Inferior parietal cortex (tissue), 1 donor: ENCODE data around the gene GCM1.

ENCODE experiments used
- DNase-seq: peaks from one replicate; pipeline ENCODE4 v3.0.0-alpha.2; 2016; ENCODE audit errors: extremely low spot score

Gene GCM1

DNA sequence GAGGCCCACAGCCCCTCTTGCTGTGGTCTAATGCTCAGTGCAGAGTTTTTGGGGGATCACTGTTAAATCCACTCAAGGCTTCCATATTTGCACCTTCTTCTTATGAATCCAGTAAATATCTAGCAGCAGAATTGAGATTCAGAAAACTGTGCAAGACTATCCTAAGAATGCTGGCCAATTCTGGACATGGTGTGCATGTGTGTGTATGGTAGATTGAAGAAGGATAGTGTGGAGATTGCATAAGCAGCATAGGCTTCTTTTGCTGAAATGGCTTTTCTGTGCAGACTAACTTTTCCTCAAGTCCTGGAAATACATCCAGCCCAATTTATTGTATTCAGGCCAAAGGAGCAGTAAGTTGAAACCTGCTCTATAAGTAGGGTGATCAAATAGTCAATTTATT is 43.7 kb downstream of the GCM1 start:
- no peak for DNase-seq

GRCh38 chr6:53103993-53104675 is 44.5 kb downstream of the GCM1 start:
- DNase-seq: peak; percentile 55

- no peak for DNase-seq
Measured at GRCh38 chr6:53101006-53101405, 47.6 kb downstream of the GCM1 start.

DNA sequence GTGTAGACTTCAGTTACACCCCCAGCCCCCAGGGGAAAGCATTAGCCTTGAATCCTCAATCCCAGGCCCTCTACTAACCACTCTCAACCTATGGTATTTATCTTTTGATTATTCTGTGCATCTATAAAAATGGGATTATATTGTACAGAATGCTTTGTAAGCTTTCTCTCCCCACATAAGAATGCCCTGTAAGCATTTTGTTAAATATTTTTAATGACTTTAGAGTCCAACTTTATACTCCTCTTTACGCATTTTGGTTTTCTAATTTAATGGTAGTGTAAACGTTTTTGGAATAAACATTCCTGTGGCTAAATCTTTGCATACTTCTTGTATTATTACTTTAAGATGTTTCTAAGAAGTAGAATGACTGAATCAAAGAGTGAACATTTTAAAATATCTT is 48.1 kb downstream of the GCM1 start:
- DNase-seq: no peak

GRCh38 chr6:53095716-53096115 is 52.9 kb downstream of the GCM1 start:
- no peak for DNase-seq

DNA sequence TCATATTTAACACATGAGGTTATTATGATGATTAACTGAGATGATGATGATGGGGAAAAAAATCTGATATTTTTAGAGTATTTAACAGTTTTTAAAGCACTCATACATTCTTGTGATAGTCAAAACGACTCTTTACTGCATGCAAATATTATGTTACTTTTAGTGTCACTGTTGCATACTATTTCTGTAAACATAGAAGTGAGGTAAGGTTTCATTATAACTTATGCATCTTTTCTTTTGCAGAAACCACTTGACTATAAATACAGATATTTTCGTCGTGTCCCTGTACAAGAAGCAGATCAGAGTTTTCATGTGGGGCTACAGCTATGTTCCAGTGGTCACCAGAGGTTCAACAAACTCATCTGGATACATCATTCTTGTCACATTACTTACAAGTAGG is 53.4 kb downstream of the GCM1 start:
- no peak for DNase-seq

DNA sequence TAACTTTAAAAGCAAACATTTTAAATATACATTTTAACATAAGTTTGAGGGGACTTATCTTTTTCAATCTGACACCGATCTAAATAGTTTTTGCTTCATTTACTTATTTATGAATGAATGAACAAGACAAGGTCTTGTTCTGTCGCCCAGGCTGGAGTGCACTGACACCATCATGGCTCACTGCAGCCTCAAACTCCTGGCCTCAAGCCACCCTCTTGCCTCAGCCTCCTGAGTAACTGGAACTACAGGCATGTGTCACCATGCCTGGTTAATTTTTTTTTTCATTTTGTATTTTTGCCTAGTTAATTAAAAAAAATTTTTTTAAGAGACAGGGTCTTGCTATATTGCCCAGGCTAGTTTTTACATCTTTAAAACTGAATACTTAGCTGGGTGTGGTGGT is 58.1 kb downstream of the GCM1 start:
- DNase-seq: no peak

GRCh38 chr6:53089948-53090347 is 58.7 kb downstream of the GCM1 start:
- no peak for DNase-seq

GRCh38 chr6:53086302-53086701 is 62.3 kb downstream of the GCM1 start:
- no peak for DNase-seq

GRCh38 chr6:53080813-53081212 is 67.8 kb downstream of the GCM1 start:
- DNase-seq: no peak
